ENCODE data around the gene ADGRG2.
"Not testable (repeated sequence)": the region's sequence is repeated elsewhere in the genome, so short reads cannot be mapped to it uniquely, and the experiment has no call there.

The ADGRG2 gene

GRCh38 chrX:19075754-19076153, 46.5 kb downstream of the ADGRG2 start:
- DNase-seq (ENCODE audit: low spot score) = no peak

GRCh38 chrX:19072372-19072771, 49.9 kb downstream of the ADGRG2 start:
- no peak for DNase-seq (ENCODE audit: low spot score)

GRCh38 chrX:19070555-19070994, 51.7 kb downstream of the ADGRG2 start:
- no peak for DNase-seq (ENCODE audit: low spot score)

- not testable (repeated sequence) for DNase-seq (ENCODE audit: low spot score)
Observed at GRCh38 chrX:19066987-19067386, 55.3 kb downstream of the ADGRG2 start.

- DNase-seq (ENCODE audit: low spot score) = no peak
Observed at GRCh38 chrX:19065535-19065934, 56.7 kb downstream of the ADGRG2 start.

GRCh38 chrX:19064175-19064574, 58.1 kb downstream of the ADGRG2 start:
- no peak for DNase-seq (ENCODE audit: low spot score)

GRCh38 chrX:19063030-19063429, 59.2 kb downstream of the ADGRG2 start:
- DNase-seq (ENCODE audit: low spot score) = no peak

- DNase-seq (ENCODE audit: low spot score) = no peak
Observed at GRCh38 chrX:19059067-19059466, 63.2 kb downstream of the ADGRG2 start.

- DNase-seq (ENCODE audit: low spot score) = no peak
Observed at GRCh38 chrX:19057856-19058255, 64.4 kb downstream of the ADGRG2 start.

GRCh38 chrX:19049110-19049509, 73.2 kb downstream of the ADGRG2 start:
- DNase-seq (ENCODE audit: low spot score) = no peak

- no peak for DNase-seq (ENCODE audit: low spot score)
Observed at GRCh38 chrX:19046343-19047215, 75.7 kb downstream of the ADGRG2 start.

GRCh38 chrX:19040373-19040772, 81.9 kb downstream of the ADGRG2 start:
- DNase-seq (ENCODE audit: low spot score) = no peak

GRCh38 chrX:19034025-19034424, 88.2 kb downstream of the ADGRG2 start:
- no peak for DNase-seq (ENCODE audit: low spot score)

GRCh38 chrX:19030805-19031204, 91.5 kb downstream of the ADGRG2 start:
- DNase-seq (ENCODE audit: low spot score) = no peak

GRCh38 chrX:19028560-19028959, 93.7 kb downstream of the ADGRG2 start:
- no peak for DNase-seq (ENCODE audit: low spot score)

GRCh38 chrX:19024366-19024765, 97.9 kb downstream of the ADGRG2 start:
- DNase-seq (ENCODE audit: low spot score) = no peak

GRCh38 chrX:19019996-19020395, 102.3 kb downstream of the ADGRG2 start:
- DNase-seq (ENCODE audit: low spot score) = no peak

- no peak for DNase-seq (ENCODE audit: low spot score)
Observed at GRCh38 chrX:19017271-19017670, 105.0 kb downstream of the ADGRG2 start.

GRCh38 chrX:19016614-19017013, 105.7 kb downstream of the ADGRG2 start:
- DNase-seq (ENCODE audit: low spot score) = not testable (repeated sequence)

- DNase-seq (ENCODE audit: low spot score) = no peak
Observed at GRCh38 chrX:19007868-19008267, 114.4 kb downstream of the ADGRG2 start.

- no peak for DNase-seq (ENCODE audit: low spot score)
Observed at GRCh38 chrX:19007011-19007410, 115.3 kb downstream of the ADGRG2 start.

- no peak for DNase-seq (ENCODE audit: low spot score)
Observed at GRCh38 chrX:19005909-19006308, 116.4 kb downstream of the ADGRG2 start.

- DNase-seq (ENCODE audit: low spot score) = no peak
Observed at GRCh38 chrX:19003756-19004155, 118.5 kb downstream of the ADGRG2 start.

- DNase-seq (ENCODE audit: low spot score) = no peak
Observed at GRCh38 chrX:18998653-18999052, 123.6 kb downstream of the ADGRG2 start.

All from CD4-positive, alpha-beta T cell treated with Interleukin-6 at 100 ng/mL for 8 hours (primary cell).